Keratinocyte (primary cell): Measurements from ENCODE around the gene SCAF8. TPM values are rescaled to one million over a fixed set of nuclear protein-coding genes. Genes with fewer than 3 reads are reported as not detected.

Experiments
- DNase-seq: peaks from one replicate; pipeline ENCODE4 v3.0.0-alpha.2; 2011; ENCODE audit warnings: low read depth, missing footprints, low spot score
- FAIRE-seq: peaks from 2 replicates; lab custom pipeline; 2011; peaks lifted over from hg19 to GRCh38; lab: Jason Lieb, UNC
- H2AFZ ChIP-seq: 2 replicates; pipeline ENCODE4 v1.6.0; 2012; ENCODE audit warnings: low read length, control low read depth, inconsistent platforms; ENCODE audit not compliant: control insufficient read depth
- H3K27ac ChIP-seq: 2 replicates; pipeline ENCODE4 v1.5.1; 2011; ENCODE audit warnings: low read length; ENCODE audit not compliant: control insufficient read depth, insufficient read depth
- H3K27me3 ChIP-seq: 3 replicates; pipeline ENCODE4 v1.6.0; 2011; ENCODE audit warnings: low read length; ENCODE audit not compliant: control insufficient read depth, insufficient read depth; ENCODE audit errors: extremely low read depth
- H3K36me3 ChIP-seq, 2 experiments: 2 replicates in 1 of 2; 3 replicates in 1 of 2; pipeline ENCODE4 v1.5.1; 2011; ENCODE audit warnings: low read length in 2 of 2, mild to moderate bottlenecking in 1 of 2; ENCODE audit not compliant: control insufficient read depth in 2 of 2, insufficient read depth in 2 of 2; ENCODE audit errors: extremely low read depth in 1 of 2
- H3K4me1 ChIP-seq: 3 replicates; pipeline ENCODE4 v1.5.1; 2011; ENCODE audit warnings: low read length; ENCODE audit not compliant: control insufficient read depth, insufficient read depth; ENCODE audit errors: extremely low read depth
- H3K4me2 ChIP-seq: 3 replicates; pipeline ENCODE4 v1.6.0; 2011; ENCODE audit warnings: low read depth, low read length; ENCODE audit not compliant: control insufficient read depth, insufficient read depth; ENCODE audit errors: extremely low read depth
- H3K4me3 ChIP-seq, 3 experiments: fragments of 200-600 bp in 1 of 3; sonication (generic) in 1 of 3; 2 replicates in 2 of 3; 3 replicates in 1 of 3; pipeline ENCODE4 v1.5.1; 2011 to 2016; ENCODE audit warnings: low read length in 3 of 3, mild to moderate bottlenecking in 3 of 3, control low read depth in 2 of 3, inconsistent platforms in 1 of 3, low read depth in 1 of 3, mixed read lengths in 1 of 3, mixed run types in 1 of 3, moderate library complexity in 1 of 3; ENCODE audit not compliant: control insufficient read depth in 2 of 3, insufficient read depth in 2 of 3; ENCODE audit errors: extremely low read depth in 1 of 3
- H3K79me2 ChIP-seq: 2 replicates; pipeline ENCODE4 v1.6.0; 2012; ENCODE audit warnings: low read length; ENCODE audit not compliant: control insufficient read depth, insufficient read depth
- H3K9ac ChIP-seq: 3 replicates; pipeline ENCODE4 v1.6.0; 2011; ENCODE audit warnings: low read length; ENCODE audit not compliant: control insufficient read depth, insufficient read depth; ENCODE audit errors: extremely low read depth
- H3K9me1 ChIP-seq: 3 replicates; pipeline ENCODE4 v1.6.0; 2011; ENCODE audit warnings: low read length; ENCODE audit not compliant: control insufficient read depth, insufficient read depth; ENCODE audit errors: extremely low read depth
- H3K9me3 ChIP-seq: 2 replicates; pipeline ENCODE4 v1.5.1; 2012; ENCODE audit warnings: low read depth, low read length; ENCODE audit not compliant: control insufficient read depth
- H4K20me1 ChIP-seq: 3 replicates; pipeline ENCODE4 v1.6.0; 2011; ENCODE audit warnings: low read length; ENCODE audit not compliant: control insufficient read depth, insufficient read depth; ENCODE audit errors: extremely low read depth
- CTCF ChIP-seq, 3 experiments: IDR thresholded peaks in 1 of 3; conservative IDR thresholded peaks in 1 of 3; optimal IDR thresholded peaks in 1 of 3; 2 replicates in 2 of 3; 3 replicates in 1 of 3; pipeline versions ENCODE3 to v1.5.1; 2011; ENCODE audit warnings: low read length in 3 of 3, mild to moderate bottlenecking in 3 of 3, moderate library complexity in 2 of 3, control low read depth in 1 of 3, inconsistent platforms in 1 of 3; ENCODE audit not compliant: insufficient read depth in 2 of 3; ENCODE audit errors: extremely low read depth in 1 of 3
- EZH2 ChIP-seq: IDR thresholded peaks from one replicate; pipeline ENCODE4 v1.6.1; 2012; ENCODE audit warnings: inconsistent platforms, mild to moderate bottlenecking, low read length, moderate library complexity
- dilution Hi-C: fragments of 300-500 bp; cut with MboI; formaldehyde crosslinking; loops from one replicate; pipeline ENCODE4 v1.7.0; 2020; ENCODE audit warnings: low sequenced_read_pairs; ENCODE audit not compliant: extremely low pct_ligation_motif_present
- polyA plus RNA-seq, 5 experiments: library from polyadenylated mRNA; depleted of rRNA in 3 of 5; stranded (reverse) in 3 of 5; stranded (forward) in 1 of 5; unstranded in 1 of 5; fragments of >200 nt; gene quantifications; 1 replicate in 1 of 5; 2 replicates in 3 of 5; 3 replicates in 1 of 5; pipeline versions ENCODE4 v1.2.1 to v1.2.3, GENCODE V29; 2011 to 2012; ENCODE audit warnings: missing spikeins in 2 of 5, low read depth in 1 of 5, low replicate concordance in 1 of 5

SCAF8 gene
- polyA plus RNA-seq, 1 donor (not counting 4 experiments of a cell fraction or from before 2014, with no cell fraction given), result 19.1 TPM

DNA sequence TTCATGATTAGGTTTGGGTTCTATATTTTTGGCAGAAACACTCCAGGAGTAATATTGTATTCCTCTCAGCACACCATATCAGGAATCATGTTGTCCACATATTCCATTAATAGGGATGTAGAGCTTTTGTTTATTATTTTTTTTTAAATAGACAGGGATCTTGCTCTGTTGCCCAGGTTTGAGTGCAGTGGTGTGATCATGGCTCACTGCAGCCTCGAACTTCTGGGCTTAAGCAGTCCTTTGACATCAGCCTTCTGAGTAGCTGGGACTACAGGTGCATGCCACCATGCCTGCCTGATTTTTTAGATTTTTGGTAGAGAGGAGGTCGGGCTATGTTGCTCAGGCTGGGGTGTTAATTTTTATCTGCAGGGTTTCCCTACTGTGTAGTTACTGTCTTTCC is 12.0 kb downstream of the SCAF8 start:
- Histone ChIP-seq H3K9me1 (no peaks in the 10 kb centered on the region), H3K36me3 (peaks cover 0 to 2% of the 10 kb centered on the region in 2 experiments), H3K9ac (no peak overlapping the region), H4K20me1 (peaks cover 18% of the 10 kb centered on the region), H3K4me2 (no peak overlapping the region), H3K4me3 (no peak overlapping the region), H3K9me3 (no peaks in the 10 kb centered on the region), H3K79me2 (peaks cover 99% of the 10 kb centered on the region), H3K27me3 (no peaks in the 10 kb centered on the region), H2AFZ (no peak overlapping the region), H3K4me1 (no peaks in the 10 kb centered on the region), H3K27ac (no peak overlapping the region)
- FAIRE-seq (no peak), DNase-seq (no peak)
- TF ChIP-seq EZH2 (no peak), CTCF (optimal IDR thresholded peaks at IDR 0.05 in 1 of 3, IDR thresholded peaks at IDR 0.05 in 1 of 3, conservative IDR thresholded peaks at IDR 0.05 in 1 of 3; ENCODE audit: extremely low read depth in 1 of 3, insufficient read depth in 2 of 3, low read length in 3 of 3) (no peak)
- dilution Hi-C loops, result no loop called here

DNA sequence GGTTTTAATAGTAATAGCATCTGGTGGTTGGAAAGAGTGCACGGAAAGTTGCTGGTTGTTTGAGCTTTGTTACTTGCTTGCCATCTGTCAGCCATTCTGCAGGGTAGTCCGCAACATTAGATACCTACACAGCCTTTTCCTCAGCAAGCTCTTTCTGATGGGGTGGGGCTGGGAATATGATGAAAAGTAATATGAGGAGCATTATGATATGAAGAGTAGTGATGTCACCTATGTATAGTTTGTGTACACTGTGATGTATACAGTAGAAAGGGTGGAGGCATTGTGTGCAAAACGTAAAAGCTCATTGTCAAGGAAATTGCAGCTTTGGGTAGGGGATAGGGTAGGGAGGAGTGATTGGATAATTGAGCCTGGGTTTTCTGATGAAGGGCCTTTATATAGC is 16.1 kb downstream of the SCAF8 start:
- DNase-seq, result no peak
- Histone ChIP-seq H3K27me3 (no peaks in the 10 kb centered on the region), H3K36me3 (no peaks in the 10 kb centered on the region), H3K4me3 (no peak overlapping the region), H3K27ac (no peak overlapping the region), H3K4me2 (no peak overlapping the region), H3K4me1 (peaks cover 7% of the 10 kb centered on the region), H3K9me1 (no peaks in the 10 kb centered on the region), H3K79me2 (peaks cover 97% of the 10 kb centered on the region), H3K9me3 (no peaks in the 10 kb centered on the region), H4K20me1 (peaks cover 10% of the 10 kb centered on the region), H3K9ac (no peak overlapping the region), H2AFZ (no peak overlapping the region)
- no peak for TF ChIP-seq EZH2
- no peak for TF ChIP-seq CTCF (optimal IDR thresholded peaks at IDR 0.05 in 1 of 3, IDR thresholded peaks at IDR 0.05 in 1 of 3, conservative IDR thresholded peaks at IDR 0.05 in 1 of 3; ENCODE audit: extremely low read depth in 1 of 3, insufficient read depth in 2 of 3, low read length in 3 of 3)
- no peak for FAIRE-seq
- dilution Hi-C loops, result no loop called here
